HG03442 (cell line): ENCODE results near the gene KHK.
"Not testable (repeated sequence)": the region's sequence is repeated elsewhere in the genome, so short reads cannot be mapped to it uniquely, and the experiment has no call there.

Experiments used
- ATAC-seq: cut with Tn5 transposase; IDR thresholded peaks from one replicate; pipeline ENCODE4 v1.9.1; 2021; ENCODE audit warnings: mild to moderate bottlenecking, moderate library complexity; ENCODE audit not compliant: unreplicated experiment

KHK gene

GRCh38 chr2:27059141-27059820 lies 27.3 kb upstream of the KHK start:
- no peak for ATAC-seq

- ATAC-seq, result no peak
These were observed 26.2 kb upstream of the KHK start for GRCh38 chr2:27060323-27060722.

- no peak for ATAC-seq
These were observed 21.4 kb upstream of the KHK start for GRCh38 chr2:27065128-27065527.

- ATAC-seq, result no peak
These were observed 19.2 kb upstream of the KHK start for GRCh38 chr2:27067385-27067784.

- ATAC-seq, result no peak
These were observed 17.1 kb upstream of the KHK start for GRCh38 chr2:27069436-27069835.

- ATAC-seq, result no peak
These were observed 16.5 kb upstream of the KHK start for GRCh38 chr2:27069961-27070618.

GRCh38 chr2:27070653-27071276 lies 15.8 kb upstream of the KHK start:
- no peak for ATAC-seq

GRCh38 chr2:27071277-27071989 lies 15.1 kb upstream of the KHK start, which contains the start of gene OST4:
TSS of gene OST4 (minus strand) at chr2:27071654.
- ATAC-seq, result peak; percentile 83

- ATAC-seq, result no peak
These were observed 14.4 kb upstream of the KHK start for GRCh38 chr2:27071990-27072830.

- ATAC-seq, result no peak
These were observed 13.7 kb upstream of the KHK start for GRCh38 chr2:27072920-27073319.

- ATAC-seq, result no peak
These were observed 12.8 kb upstream of the KHK start for GRCh38 chr2:27073782-27074181.

- no peak for ATAC-seq
These were observed 11.6 kb upstream of the KHK start for GRCh38 chr2:27074738-27075565.

GRCh38 chr2:27075566-27075871 lies 11.1 kb upstream of the KHK start:
- not testable (repeated sequence) for ATAC-seq

GRCh38 chr2:27076323-27076722 lies 10.2 kb upstream of the KHK start:
- ATAC-seq, result no peak

- no peak for ATAC-seq
These were observed 9.3 kb upstream of the KHK start for GRCh38 chr2:27077231-27077630.

GRCh38 chr2:27078267-27079194 lies 8.0 kb upstream of the KHK start, which contains the start of gene EMILIN1:
TSS of gene EMILIN1 (plus strand) at chr2:27078615. CDS start at chr2:27079066, 451 bp downstream.
- ATAC-seq, result no peak

- no peak for ATAC-seq
These were observed 7.1 kb upstream of the KHK start for GRCh38 chr2:27079233-27080139.

GRCh38 chr2:27080140-27080469 lies 6.5 kb upstream of the KHK start:
- ATAC-seq, result no peak
